ENCODE results near the gene CCDC188.

Gene CCDC188

GRCh38 chr22:20118300-20119020 lies 32.4 kb downstream of the CCDC188 start:
- peak overlapping the region; percentile 94 for H3K27ac Mint-ChIP-seq
- peaks cover 57% of the 10 kb centered on the region for H3K36me3 Mint-ChIP-seq (ENCODE audit: low read depth)
- DNase-seq (no peak), ATAC-seq (no peak)
- H3K9me3 Mint-ChIP-seq, result no peaks in the 10 kb centered on the region
- peak overlapping the region; percentile 94 for H3K4me3 Mint-ChIP-seq
- peaks cover 53% of the 10 kb centered on the region for H3K4me1 Mint-ChIP-seq
- peaks cover 3% of the 10 kb centered on the region for H3K27me3 Mint-ChIP-seq

DNA sequence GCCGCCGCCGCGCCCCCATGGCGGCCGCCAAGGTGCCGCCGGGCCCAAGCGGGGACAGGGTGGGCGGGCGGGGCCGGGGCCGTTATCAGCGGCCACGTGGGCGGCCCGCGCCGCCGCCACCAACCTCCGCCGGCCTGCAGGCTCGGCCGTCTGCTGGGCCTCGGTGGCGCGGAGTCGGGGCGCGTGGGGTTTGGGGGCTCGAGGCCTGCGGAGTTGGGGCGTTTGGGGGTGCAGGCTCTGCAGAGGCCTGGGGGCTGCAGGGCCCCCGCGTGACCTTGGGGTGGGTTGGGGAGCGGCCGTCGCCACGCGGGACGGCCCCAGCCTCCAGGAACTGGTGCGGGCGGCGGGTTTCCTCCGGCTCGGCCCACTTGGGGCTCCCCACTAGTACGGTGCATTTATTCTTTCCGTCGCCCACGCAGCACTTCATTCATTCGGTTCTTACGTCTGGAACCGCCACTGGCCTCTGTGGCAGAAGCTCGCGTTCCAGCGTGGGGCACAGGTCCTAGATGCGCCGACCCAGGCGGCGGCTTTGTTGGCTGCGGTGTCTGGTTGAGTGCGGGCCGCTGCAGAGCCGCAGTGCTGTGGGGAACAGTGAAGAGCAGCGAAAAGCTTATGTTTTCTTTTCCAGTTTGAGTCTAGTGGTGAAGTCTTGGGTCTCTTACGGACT lies 33.1 kb downstream of the CCDC188 start:
- Mint-ChIP-seq H3K27ac (peak overlapping the region; percentile 94), H3K9me3 (no peaks in the 10 kb centered on the region), H3K27me3 (peaks cover 3% of the 10 kb centered on the region), H3K36me3 (ENCODE audit: low read depth) (peaks cover 57% of the 10 kb centered on the region), H3K4me1 (peaks cover 56% of the 10 kb centered on the region), H3K4me3 (peak overlapping the region; percentile 94)
- DNase-seq (peak; percentile 86), ATAC-seq (peak; percentile 35)

DNA sequence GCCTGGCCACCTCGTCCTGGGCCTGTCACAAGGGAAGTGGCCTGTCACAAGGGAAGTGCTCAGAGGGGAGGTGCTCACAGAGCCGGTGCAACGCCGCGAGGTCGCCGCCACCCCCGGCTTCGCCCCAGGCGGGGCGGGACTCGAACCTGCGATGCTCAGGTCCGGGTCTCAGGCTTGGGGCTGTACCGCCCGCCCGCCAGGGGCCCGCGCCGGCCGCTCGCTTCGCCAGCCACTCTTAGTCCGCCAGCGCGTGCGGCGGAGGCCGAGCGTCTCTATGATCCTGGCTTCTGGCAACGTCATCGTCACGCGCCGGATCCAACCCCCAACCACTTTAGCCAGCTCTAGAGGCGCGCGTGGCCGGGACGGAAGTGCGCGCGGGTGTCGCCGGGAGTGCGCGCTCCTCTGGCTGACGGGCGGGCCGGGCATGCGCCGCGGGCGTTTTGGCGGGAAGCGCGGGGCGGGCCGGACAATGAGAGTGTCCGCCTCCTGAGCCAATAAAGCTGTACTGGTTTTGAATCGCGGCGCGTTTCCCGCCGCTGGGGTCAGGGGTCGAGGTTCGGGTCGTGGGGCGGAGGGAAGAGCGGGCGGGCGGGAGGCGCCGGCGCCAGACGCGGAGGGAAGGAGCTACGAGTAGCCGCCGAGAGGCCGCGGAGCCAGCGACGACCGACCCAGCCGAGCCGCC lies 33.8 kb downstream of the CCDC188 start, which contains the start of gene TRMT2A:
Gene TRMT2A, minus strand, starts transcription at position 276 of the 682 bp plus-strand sequence. CDS start 320 bp downstream, outside the sequence.
- peaks cover 58% of the 10 kb centered on the region for H3K4me1 Mint-ChIP-seq
- H3K9me3 Mint-ChIP-seq, result no peaks in the 10 kb centered on the region
- H3K27me3 Mint-ChIP-seq, result peaks cover 3% of the 10 kb centered on the region
- DNase-seq (peak; percentile 98), ATAC-seq (peak; percentile 78)
- peak within 1 kb of the TSS; percentile 94 for H3K27ac Mint-ChIP-seq
- peaks cover 54% of the 10 kb centered on the region for H3K36me3 Mint-ChIP-seq (ENCODE audit: low read depth)
- H3K4me3 Mint-ChIP-seq, result peak within 1 kb of the TSS; percentile 94

- H3K4me1 Mint-ChIP-seq, result peaks cover 57% of the 10 kb centered on the region
- peaks cover 49% of the 10 kb centered on the region for H3K36me3 Mint-ChIP-seq (ENCODE audit: low read depth)
- DNase-seq, result no peak
- H3K27me3 Mint-ChIP-seq, result peaks cover 3% of the 10 kb centered on the region
- peak overlapping the region; percentile 93 for H3K27ac Mint-ChIP-seq
- no peak for ATAC-seq
- H3K4me3 Mint-ChIP-seq, result peak overlapping the region; percentile 89
- H3K9me3 Mint-ChIP-seq, result no peaks in the 10 kb centered on the region
Measured at GRCh38 chr22:20116376-20116950, 34.4 kb downstream of the CCDC188 start.

GRCh38 chr22:20115691-20116375 lies 35.0 kb downstream of the CCDC188 start, which contains the start of gene RANBP1:
TSS of gene RANBP1 (plus strand) at chr22:20116104. CDS start at chr22:20116185, 81 bp downstream.
- peaks cover 3% of the 10 kb centered on the region for H3K27me3 Mint-ChIP-seq
- H3K36me3 Mint-ChIP-seq (ENCODE audit: low read depth), result peaks cover 45% of the 10 kb centered on the region
- H3K4me1 Mint-ChIP-seq, result peaks cover 60% of the 10 kb centered on the region
- peak within 1 kb of the TSS; percentile 89 for H3K4me3 Mint-ChIP-seq
- no peaks in the 10 kb centered on the region for H3K9me3 Mint-ChIP-seq
- H3K27ac Mint-ChIP-seq, result peak within 1 kb of the TSS; percentile 93
- no peak for DNase-seq
- ATAC-seq, result no peak

GRCh38 chr22:20114506-20115475 lies 36.1 kb downstream of the CCDC188 start:
- Mint-ChIP-seq H3K36me3 (ENCODE audit: low read depth) (peaks cover 38% of the 10 kb centered on the region), H3K4me1 (peaks cover 59% of the 10 kb centered on the region), H3K9me3 (no peaks in the 10 kb centered on the region), H3K27ac (peak overlapping the region; percentile 86), H3K4me3 (peak overlapping the region; percentile 89), H3K27me3 (peaks cover 3% of the 10 kb centered on the region)
- no peak for DNase-seq
- ATAC-seq, result no peak

DNA sequence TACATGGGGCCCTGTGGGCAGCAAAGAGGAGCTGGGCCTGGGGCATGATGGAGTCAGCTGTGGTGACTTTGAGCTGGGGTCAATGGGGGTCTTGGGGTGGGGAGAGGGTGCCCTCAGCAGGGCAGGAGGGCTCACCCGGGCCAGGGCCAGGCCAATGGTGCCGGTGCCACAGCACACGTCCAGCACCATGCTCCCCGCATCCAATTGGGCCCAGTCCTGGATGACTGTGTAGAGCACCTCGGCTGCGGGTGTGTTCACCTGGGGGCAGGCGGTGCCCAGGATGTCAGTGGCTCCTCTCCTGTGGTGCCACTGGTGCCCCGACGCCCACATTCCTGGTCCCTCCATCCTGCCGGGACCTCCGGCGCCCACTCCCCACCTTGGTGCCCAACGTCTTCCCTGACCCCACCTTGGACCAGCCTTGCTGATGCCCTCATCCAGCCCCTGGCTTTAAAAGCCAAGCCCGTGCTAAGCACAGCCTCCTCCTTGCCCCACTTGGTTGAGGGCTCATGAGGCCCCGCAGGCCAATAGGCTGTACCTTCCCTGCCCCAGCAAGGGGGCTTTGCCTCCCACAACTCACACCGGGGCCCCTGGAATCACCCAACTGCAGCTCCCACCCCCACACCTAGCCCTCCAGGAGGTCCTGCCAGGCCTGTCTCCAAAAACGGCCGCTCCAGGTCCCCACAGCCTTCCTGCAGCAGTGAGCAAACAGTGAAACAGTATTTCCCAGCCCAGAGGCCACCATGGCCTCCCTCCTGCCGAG lies 37.1 kb downstream of the CCDC188 start:
- Mint-ChIP-seq H3K4me3 (peak overlapping the region; percentile 60), H3K4me1 (peaks cover 49% of the 10 kb centered on the region)

DNA sequence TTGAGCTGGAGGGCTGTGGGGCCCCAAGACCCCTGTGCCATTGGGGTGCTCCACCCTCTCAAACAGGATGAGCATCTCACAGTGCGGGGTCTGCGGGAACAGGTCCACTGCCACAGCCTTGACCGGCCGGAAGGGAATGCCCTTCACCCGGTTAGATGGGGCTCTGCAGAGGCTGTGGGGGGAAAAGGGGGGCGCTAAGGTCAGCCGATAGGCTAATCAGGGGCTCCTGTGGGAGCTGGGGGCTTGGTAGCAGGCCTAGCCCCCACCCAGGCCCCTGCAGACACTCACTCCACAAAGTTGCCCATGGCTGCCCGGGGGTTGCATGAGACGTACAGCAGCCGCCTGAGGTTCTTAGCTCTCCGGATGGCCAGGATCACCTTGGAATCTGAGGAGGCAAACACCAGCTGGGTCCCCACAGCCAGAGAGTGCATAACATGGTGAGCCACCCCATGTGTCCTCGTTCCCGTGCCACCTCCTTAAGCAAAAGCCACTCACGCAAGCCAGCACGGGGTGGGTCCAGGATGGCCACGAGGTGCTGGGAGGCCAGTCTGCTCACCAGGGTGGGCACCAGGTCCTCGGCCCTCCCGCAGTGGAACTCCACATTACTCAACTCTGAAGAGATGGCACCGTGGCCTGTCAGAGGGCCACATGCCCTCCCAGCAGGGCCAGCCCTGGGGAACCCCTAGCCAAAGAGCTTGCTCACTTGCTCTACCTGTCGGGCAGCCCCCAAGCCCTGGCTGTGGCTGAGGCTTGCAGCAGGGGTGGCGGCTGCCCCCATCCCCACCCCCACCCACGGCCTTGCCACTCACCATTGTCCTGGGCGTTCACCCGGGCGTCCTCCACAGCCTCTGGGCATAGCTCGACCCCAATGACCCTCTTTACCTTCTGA lies 38.0 kb downstream of the CCDC188 start:
- Mint-ChIP-seq H3K27ac (peak overlapping the region; percentile 95), H3K4me3 (no peak overlapping the region), H3K9me3 (no peaks in the 10 kb centered on the region), H3K27me3 (peaks cover 3% of the 10 kb centered on the region), H3K36me3 (ENCODE audit: low read depth) (peaks cover 25% of the 10 kb centered on the region), H3K4me1 (peaks cover 43% of the 10 kb centered on the region)
- DNase-seq, result no peak
- ATAC-seq, result no peak

More for the DNA sequence above, 37.1 kb downstream of the CCDC188 start:
- no peaks in the 10 kb centered on the region for H3K9me3 Mint-ChIP-seq
- DNase-seq (no peak), ATAC-seq (no peak)
- H3K27ac Mint-ChIP-seq, result peak overlapping the region; percentile 86
- peaks cover 30% of the 10 kb centered on the region for H3K36me3 Mint-ChIP-seq (ENCODE audit: low read depth)
- peaks cover 3% of the 10 kb centered on the region for H3K27me3 Mint-ChIP-seq

- peaks cover 26% of the 10 kb centered on the region for H3K36me3 Mint-ChIP-seq (ENCODE audit: low read depth)
- H3K27ac Mint-ChIP-seq, result peak overlapping the region; percentile 95
- H3K4me1 Mint-ChIP-seq, result peaks cover 42% of the 10 kb centered on the region
- no peaks in the 10 kb centered on the region for H3K9me3 Mint-ChIP-seq
- no peaks in the 10 kb centered on the region for H3K27me3 Mint-ChIP-seq
- DNase-seq, result no peak
- H3K4me3 Mint-ChIP-seq, result peak overlapping the region; percentile 32
- peak; percentile 37 for ATAC-seq
Measured at GRCh38 chr22:20111689-20112622, 38.9 kb downstream of the CCDC188 start.

GRCh38 chr22:20111045-20111688 lies 39.7 kb downstream of the CCDC188 start:
- Mint-ChIP-seq H3K9me3 (no peaks in the 10 kb centered on the region), H3K4me3 (peak overlapping the region; percentile 14), H3K4me1 (peaks cover 41% of the 10 kb centered on the region), H3K36me3 (ENCODE audit: low read depth) (peaks cover 23% of the 10 kb centered on the region), H3K27ac (peak overlapping the region; percentile 95), H3K27me3 (no peaks in the 10 kb centered on the region)
- ATAC-seq (peak; percentile 79), DNase-seq (peak; percentile 62)
